Activated CD4-positive, alpha-beta memory T cell treated with anti-CD3 and anti-CD28 coated beads, Interleukin-2, amount 10 ng/mL, durations not matched to agents 7 days and 5 days (primary cell): ENCODE results near the gene ATXN7L3. TPM values are rescaled to one million over a fixed set of nuclear protein-coding genes. Genes with fewer than 3 reads are reported as not detected.

Experiments used
- CTCF ChIA-PET: fragments of 350-600 bp; sonication (Branson Sonifier 250); formaldehyde crosslinking; loops from one replicate; lab custom pipeline; 2021; ENCODE audit warnings: antibody characterized with exemption, inconsistent platforms; lab: Charles Lee
- POLR2A ChIA-PET: fragments of 350-600 bp; sonication (Branson Sonifier 250); formaldehyde crosslinking; loops from one replicate; lab custom pipeline; 2021; ENCODE audit warnings: antibody characterized with exemption; lab: Charles Lee
- DNase-seq: peaks from one replicate; pipeline ENCODE4 v3.0.0-alpha.2; 2020
- H3K27ac Mint-ChIP-seq: one replicate; pipeline ENCODE4 v1.8.0; 2021; ENCODE audit warnings: mild to moderate bottlenecking, mixed read lengths
- H3K27me3 Mint-ChIP-seq: one replicate; pipeline ENCODE4 v1.8.0; 2021; ENCODE audit warnings: mixed read lengths
- H3K36me3 Mint-ChIP-seq: one replicate; pipeline ENCODE4 v1.8.0; 2021; ENCODE audit warnings: low read depth, mixed read lengths
- H3K4me1 Mint-ChIP-seq: one replicate; pipeline ENCODE4 v1.8.0; 2021; ENCODE audit warnings: mixed read lengths
- H3K4me3 Mint-ChIP-seq: one replicate; pipeline ENCODE4 v1.8.0; 2021; ENCODE audit warnings: mild to moderate bottlenecking, mixed read lengths
- H3K9me3 Mint-ChIP-seq: one replicate; pipeline ENCODE4 v1.8.0; 2021; ENCODE audit warnings: mixed read lengths
- total RNA-seq, 2 experiments: library from RNA; stranded (reverse); gene quantifications; one replicate each; pipeline ENCODE4 v1.2.3, GENCODE V29; 2021

Gene ATXN7L3
- total RNA-seq, 2 experiments from 2014 or later, result 106 to 107 TPM

DNA sequence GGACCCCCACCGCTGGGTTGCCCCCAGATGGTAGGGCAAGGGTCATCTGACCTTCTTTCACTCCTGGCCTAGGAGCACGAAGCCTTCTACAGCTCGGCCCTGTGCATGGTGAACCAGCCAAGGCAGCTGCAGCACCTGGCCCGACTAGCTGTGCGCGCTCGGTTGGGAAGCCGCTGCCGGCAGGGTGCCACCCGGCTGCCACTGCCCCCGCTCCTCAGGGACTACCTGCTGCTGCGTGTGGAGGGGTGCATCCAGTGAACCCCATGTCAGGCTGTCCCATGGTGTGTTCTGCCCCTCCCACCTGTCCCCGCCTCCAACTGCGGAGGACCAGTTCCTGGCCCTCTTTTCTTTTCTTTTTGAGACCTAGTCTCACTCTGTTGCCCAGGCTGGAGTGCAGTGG is 21.6 kb downstream of the ATXN7L3 start:
- peaks cover 14% of the 10 kb centered on the region for H3K4me1 Mint-ChIP-seq
- CTCF ChIA-PET, result no interaction called here

DNA sequence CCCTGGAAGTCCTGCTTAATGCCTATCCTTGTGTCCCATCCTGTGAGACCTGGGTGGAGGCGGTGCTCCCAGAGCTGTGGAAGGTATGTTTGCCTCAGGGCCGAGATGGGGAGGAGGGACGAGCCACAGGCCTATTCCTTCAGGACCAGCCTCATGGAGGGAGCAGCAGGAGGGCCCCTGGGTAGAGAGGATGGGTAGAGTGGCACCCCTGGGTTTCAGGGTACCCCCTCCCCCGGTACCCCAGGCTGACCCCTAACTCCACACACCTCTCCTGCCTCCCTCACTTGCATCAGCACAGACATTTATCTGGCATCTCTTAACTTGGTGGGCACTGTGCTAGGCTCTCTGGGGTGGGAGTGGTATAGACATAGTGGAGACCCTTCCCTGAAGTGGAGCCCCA is 22.0 kb downstream of the ATXN7L3 start:
- DNase-seq, result no peak
- Mint-ChIP-seq H3K4me1 (peaks cover 11% of the 10 kb centered on the region), H3K27me3 (no peaks in the 10 kb centered on the region), H3K9me3 (no peaks in the 10 kb centered on the region), H3K27ac (no peak overlapping the region), H3K36me3 (peaks cover 31% of the 10 kb centered on the region), H3K4me3 (no peak overlapping the region)
- ChIA-PET CTCF (no interaction called here), POLR2A (interaction anchor here (0.7 to 1.4 kb wide), 3 partner anchors 9 to 32 kb away, joined by 3 to 6 read pairs (median 3); partner anchors contain the start of gene TMUB2)

More for the DNA sequence above, 21.6 kb downstream of the ATXN7L3 start:
- H3K9me3 Mint-ChIP-seq, result no peaks in the 10 kb centered on the region
- POLR2A ChIA-PET, result interaction anchor here (0.7 to 1.1 kb wide), 2 partner anchors 9 to 32 kb away, joined by 3 read pairs; partner anchors contain the start of gene TMUB2
- H3K27me3 Mint-ChIP-seq, result no peaks in the 10 kb centered on the region
- H3K27ac Mint-ChIP-seq, result no peak overlapping the region
- peaks cover 31% of the 10 kb centered on the region for H3K36me3 Mint-ChIP-seq
- DNase-seq, result no peak
- no peak overlapping the region for H3K4me3 Mint-ChIP-seq

DNA sequence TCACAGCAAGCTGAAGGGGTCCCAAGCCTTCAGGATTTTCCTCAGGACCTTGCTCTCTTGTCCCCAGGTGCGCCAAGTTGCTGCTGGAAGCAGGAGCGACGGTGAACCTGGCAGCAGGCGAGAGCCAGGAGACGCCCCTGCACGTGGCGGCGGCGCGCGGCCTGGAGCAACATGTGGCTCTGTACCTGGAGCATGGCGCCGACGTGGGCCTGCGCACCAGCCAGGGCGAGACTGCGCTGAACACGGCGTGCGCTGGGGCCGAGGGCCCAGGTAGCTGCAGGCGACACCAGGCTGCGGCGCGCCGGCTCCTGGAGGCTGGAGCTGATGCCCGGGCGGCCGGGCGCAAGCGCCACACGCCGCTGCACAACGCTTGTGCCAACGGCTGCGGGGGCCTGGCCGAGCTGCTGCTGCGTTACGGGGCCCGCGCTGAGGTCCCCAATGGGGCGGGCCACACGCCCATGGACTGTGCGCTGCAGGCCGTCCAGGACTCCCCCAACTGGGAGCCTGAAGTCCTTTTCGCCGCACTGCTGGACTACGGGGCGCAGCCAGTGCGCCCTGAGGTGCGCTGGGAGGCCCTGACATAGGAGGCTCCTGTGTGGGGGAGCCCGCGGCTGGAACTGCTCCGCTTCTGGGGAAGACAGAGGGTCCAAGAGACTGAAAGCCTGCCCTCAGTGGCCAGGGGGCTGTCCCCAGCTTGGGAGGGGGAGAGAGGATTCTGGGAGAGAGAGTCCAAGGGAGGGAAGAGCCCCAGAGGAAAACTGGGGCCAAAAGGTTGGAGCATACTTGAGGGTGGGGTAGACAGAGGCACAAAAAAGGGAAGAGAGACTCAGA is 22.8 kb downstream of the ATXN7L3 start:
- no peak overlapping the region for H3K27ac Mint-ChIP-seq
- no peaks in the 10 kb centered on the region for H3K9me3 Mint-ChIP-seq
- DNase-seq, result no peak
- CTCF ChIA-PET, result no interaction called here
- peaks cover 26% of the 10 kb centered on the region for H3K36me3 Mint-ChIP-seq
- no peak overlapping the region for H3K4me3 Mint-ChIP-seq
- H3K4me1 Mint-ChIP-seq, result peaks cover 7% of the 10 kb centered on the region
- H3K27me3 Mint-ChIP-seq, result no peaks in the 10 kb centered on the region
- POLR2A ChIA-PET, result interaction anchor here (0.6 to 1.4 kb wide), 2 partner anchors 9 to 10 kb away, joined by 3 to 6 read pairs; no protein-coding TSS in a partner anchor

- DNase-seq, result no peak
- H3K27me3 Mint-ChIP-seq, result no peaks in the 10 kb centered on the region
- POLR2A ChIA-PET, result interaction anchor here (0.6 to 1.4 kb wide), 2 partner anchors 8 to 9 kb away, joined by 3 to 6 read pairs; no protein-coding TSS in a partner anchor
- H3K36me3 Mint-ChIP-seq, result peaks cover 22% of the 10 kb centered on the region
- peaks cover 4% of the 10 kb centered on the region for H3K4me1 Mint-ChIP-seq
- no peaks in the 10 kb centered on the region for H3K9me3 Mint-ChIP-seq
- no peak overlapping the region for H3K4me3 Mint-ChIP-seq
- CTCF ChIA-PET, result no interaction called here
- no peak overlapping the region for H3K27ac Mint-ChIP-seq
Measured at GRCh38 chr17:44176257-44176656, 23.4 kb downstream of the ATXN7L3 start.

GRCh38 chr17:44174427-44174826 is 25.3 kb downstream of the ATXN7L3 start:
- Mint-ChIP-seq H3K36me3 (peaks cover 21% of the 10 kb centered on the region), H3K4me1 (peaks cover 4% of the 10 kb centered on the region), H3K9me3 (no peaks in the 10 kb centered on the region), H3K27ac (no peak overlapping the region), H3K27me3 (no peaks in the 10 kb centered on the region), H3K4me3 (no peak overlapping the region)
- ChIA-PET CTCF (interaction anchor here (0.6 kb wide), 1 partner anchor 36 kb away, joined by 3 read pairs; no protein-coding TSS in a partner anchor), POLR2A (interaction anchor here (5.5 kb wide), 1 partner anchor 11 kb away, joined by 32 read pairs; the partner anchor contains the start of gene TMUB2)
- no peak for DNase-seq

DNA sequence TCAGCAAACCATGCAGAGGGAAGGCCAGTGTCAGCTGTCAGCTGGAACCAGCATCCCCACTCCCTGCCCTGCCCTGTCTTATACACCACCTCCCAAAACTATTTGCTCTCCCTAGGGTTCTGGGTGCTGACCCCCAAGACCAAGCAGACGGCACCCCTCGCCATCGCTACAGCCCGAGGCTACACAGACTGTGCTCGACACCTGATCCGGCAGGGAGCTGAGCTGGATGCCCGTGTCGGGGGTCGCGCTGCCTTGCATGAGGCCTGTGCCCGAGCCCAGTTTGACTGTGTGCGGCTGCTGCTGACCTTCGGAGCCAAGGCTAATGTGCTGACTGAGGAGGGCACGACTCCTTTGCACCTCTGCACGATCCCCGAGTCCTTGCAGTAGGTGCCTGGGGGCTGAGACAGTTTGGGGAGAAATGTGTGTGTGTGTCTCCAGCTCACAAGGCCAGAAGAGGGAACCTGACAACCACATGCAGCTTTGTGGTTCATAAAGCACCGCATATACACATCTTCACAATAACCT is 27.7 kb downstream of the ATXN7L3 start:
- CTCF ChIA-PET, result interaction anchor here (1.8 kb wide), 1 partner anchor 21 kb away, joined by 6 read pairs; no protein-coding TSS in a partner anchor
- DNase-seq, result no peak
- Mint-ChIP-seq H3K36me3 (peaks cover 12% of the 10 kb centered on the region), H3K4me1 (peaks cover 5% of the 10 kb centered on the region), H3K27me3 (no peaks in the 10 kb centered on the region), H3K9me3 (no peaks in the 10 kb centered on the region), H3K27ac (no peak overlapping the region), H3K4me3 (no peak overlapping the region)
- POLR2A ChIA-PET, result interaction anchor here (1.0 to 5.5 kb wide), 3 partner anchors 14 to 48 kb away, joined by 3 to 32 read pairs (median 3); partner anchors contain the start of gene TMUB2

DNA sequence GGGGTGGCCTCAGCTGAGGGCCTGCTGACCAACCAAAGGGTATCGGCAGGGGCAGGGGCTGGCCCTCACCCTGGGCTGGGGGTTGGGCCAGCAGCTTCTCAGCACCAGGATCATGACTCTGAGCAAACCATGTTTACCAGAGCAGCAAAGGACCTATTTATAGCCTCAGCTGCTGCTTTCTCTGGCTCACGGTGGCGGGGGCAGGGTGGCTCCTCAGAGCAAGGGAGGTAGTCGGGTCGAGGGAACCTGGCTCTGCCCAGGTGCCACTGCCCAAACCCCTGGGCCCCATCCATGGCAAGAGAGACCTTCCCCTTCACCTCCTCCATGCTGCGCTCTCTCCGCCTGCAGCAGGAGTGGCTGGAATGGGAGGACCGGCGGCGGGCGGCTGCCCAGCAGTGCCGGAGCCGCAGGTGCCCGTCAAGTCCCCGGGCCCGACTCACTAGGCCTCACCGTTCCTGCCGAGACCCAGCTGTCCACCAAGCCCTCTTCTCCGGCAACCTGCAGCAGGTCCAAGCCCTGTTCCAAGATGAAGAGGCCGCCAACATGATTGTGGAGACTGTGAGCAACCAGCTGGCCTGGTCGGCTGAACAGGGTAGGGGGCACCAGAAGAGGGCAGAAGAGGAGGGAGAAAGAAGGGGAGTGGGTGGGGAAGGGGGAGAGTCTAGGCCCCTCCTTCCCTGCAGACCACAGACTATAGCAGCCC is 29.0 kb downstream of the ATXN7L3 start, which contains the start of gene ASB16:
ASB16 (plus strand) TSS at position 206 of the 703 bp plus-strand sequence; CDS start at position 292, 86 bp downstream.
- no peak within 1 kb of the TSS for H3K27ac Mint-ChIP-seq
- no peaks in the 10 kb centered on the region for H3K27me3 Mint-ChIP-seq
- POLR2A ChIA-PET, result interaction anchor here (0.7 to 5.5 kb wide), 2 partner anchors 15 to 21 kb away, joined by 3 to 32 read pairs; partner anchors contain the start of gene TMUB2
- DNase-seq, result no peak
- H3K36me3 Mint-ChIP-seq, result peaks cover 6% of the 10 kb centered on the region
- H3K9me3 Mint-ChIP-seq, result no peaks in the 10 kb centered on the region
- H3K4me1 Mint-ChIP-seq, result peaks cover 5% of the 10 kb centered on the region
- CTCF ChIA-PET, result interaction anchor here (1.2 kb wide), 1 partner anchor 34 kb away, joined by 3 read pairs; no protein-coding TSS in a partner anchor
- H3K4me3 Mint-ChIP-seq, result no peak within 1 kb of the TSS

DNA sequence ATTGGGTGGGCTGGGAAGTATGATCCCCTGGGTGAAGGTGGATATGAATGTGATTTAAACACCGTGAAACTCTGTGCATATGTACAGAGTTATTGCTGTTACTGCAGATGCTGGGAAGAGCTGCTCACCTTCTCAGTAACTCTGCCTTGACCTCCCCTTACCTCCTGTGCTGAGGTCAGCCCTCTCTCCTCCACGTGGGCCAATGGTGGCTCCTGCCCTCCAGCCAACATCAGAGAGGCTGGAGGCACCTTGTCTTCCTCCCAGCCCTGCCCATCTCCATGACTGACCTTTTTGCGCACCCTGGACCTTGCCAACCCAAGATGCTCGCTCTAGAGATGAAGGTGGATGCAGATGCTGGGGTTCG is 29.6 kb downstream of the ATXN7L3 start:
- CTCF ChIA-PET, result interaction anchor here (0.7 kb wide), 1 partner anchor 11 kb away, joined by 3 read pairs; no protein-coding TSS in a partner anchor
- Mint-ChIP-seq H3K9me3 (no peaks in the 10 kb centered on the region), H3K4me1 (peaks cover 5% of the 10 kb centered on the region), H3K27me3 (no peaks in the 10 kb centered on the region), H3K27ac (no peak overlapping the region), H3K4me3 (no peak overlapping the region), H3K36me3 (peaks cover 2% of the 10 kb centered on the region)
- POLR2A ChIA-PET, result interaction anchor here (5.5 kb wide), 1 partner anchor 15 kb away, joined by 32 read pairs; the partner anchor contains the start of gene TMUB2
- no peak for DNase-seq

DNA sequence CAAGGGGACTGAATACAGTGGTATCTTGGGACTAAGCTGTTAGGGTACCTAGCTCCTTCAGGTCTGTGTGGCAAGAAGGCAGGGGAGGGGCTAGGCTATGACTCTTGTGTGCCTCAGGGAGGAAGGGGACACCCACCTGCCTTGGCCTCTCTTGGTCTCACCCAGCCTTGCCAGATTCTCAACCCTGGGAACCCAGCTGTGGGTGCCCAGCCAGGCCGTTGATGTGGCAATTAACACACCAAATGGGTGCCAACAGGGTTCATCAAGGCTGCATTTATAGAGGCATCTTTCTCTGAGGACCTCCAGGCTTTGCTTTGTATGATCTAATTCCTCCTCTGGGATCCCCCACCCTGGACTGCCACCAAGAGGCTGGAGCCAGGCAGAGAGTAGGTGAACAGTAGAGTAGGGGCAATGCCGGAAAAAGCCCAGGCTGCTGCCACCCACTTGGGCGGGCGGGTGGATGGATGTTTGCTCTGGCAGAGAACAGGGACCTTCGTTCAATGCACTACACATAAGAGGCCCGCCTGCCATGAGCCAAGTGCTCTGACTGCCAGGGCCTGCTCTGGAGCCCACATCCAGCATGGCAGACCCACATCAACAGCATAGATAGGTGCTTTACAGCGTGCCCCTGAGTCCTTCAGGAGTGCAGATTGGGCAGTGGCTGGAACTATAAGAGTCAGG is 32.4 kb downstream of the ATXN7L3 start:
- Mint-ChIP-seq H3K27ac (no peak overlapping the region), H3K36me3 (peaks cover 5% of the 10 kb centered on the region), H3K27me3 (no peaks in the 10 kb centered on the region), H3K4me3 (no peak overlapping the region), H3K9me3 (no peaks in the 10 kb centered on the region), H3K4me1 (peaks cover 5% of the 10 kb centered on the region)
- DNase-seq, result no peak
- CTCF ChIA-PET, result interaction anchor here (1.0 to 2.1 kb wide), 8 partner anchors 19 to 224 kb away, joined by 3 to 16 read pairs (median 5); partner anchors contain the start of gene TMUB2
- POLR2A ChIA-PET, result interaction anchor here (1.1 to 1.9 kb wide), 4 partner anchors 9 to 223 kb away, joined by 3 to 8 read pairs (median 4); partner anchors contain the start of gene TMUB2

DNA sequence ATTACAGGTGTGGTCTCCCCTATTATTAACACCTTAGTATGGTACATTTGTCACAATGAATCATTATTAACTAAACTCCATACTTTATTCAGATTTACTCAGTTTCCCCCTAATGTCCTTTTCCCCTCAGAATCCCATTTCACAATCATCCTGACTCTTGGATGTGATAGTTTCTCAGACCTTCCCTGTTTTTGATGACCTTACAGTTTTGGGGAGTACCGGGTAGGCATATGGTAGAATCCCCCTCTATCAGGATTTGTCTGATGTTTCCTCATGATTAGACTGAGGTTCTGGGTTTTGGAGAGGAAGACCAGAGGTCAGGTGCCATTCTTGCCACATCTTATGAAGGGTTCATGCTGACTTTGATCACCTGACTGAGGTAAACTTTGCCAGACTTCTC is 35.2 kb downstream of the ATXN7L3 start:
- Mint-ChIP-seq H3K27ac (no peak overlapping the region), H3K36me3 (peaks cover 10% of the 10 kb centered on the region), H3K9me3 (no peaks in the 10 kb centered on the region), H3K4me1 (peaks cover 9% of the 10 kb centered on the region), H3K4me3 (no peak overlapping the region), H3K27me3 (no peaks in the 10 kb centered on the region)
- no peak for DNase-seq
- ChIA-PET CTCF (interaction anchor here (0.7 kb wide), 1 partner anchor 157 kb away, joined by 3 read pairs; no protein-coding TSS in a partner anchor), POLR2A (no interaction called here)

GRCh38 chr17:44159519-44160210 is 40.0 kb downstream of the ATXN7L3 start:
- no peak overlapping the region for H3K27ac Mint-ChIP-seq
- H3K9me3 Mint-ChIP-seq, result no peaks in the 10 kb centered on the region
- H3K27me3 Mint-ChIP-seq, result no peaks in the 10 kb centered on the region
- H3K4me3 Mint-ChIP-seq, result no peak overlapping the region
- peaks cover 10% of the 10 kb centered on the region for H3K4me1 Mint-ChIP-seq
- DNase-seq, result peak; percentile 60
- POLR2A ChIA-PET, result interaction anchor here (0.8 to 2.5 kb wide), 4 partner anchors 9 to 36 kb away, joined by 3 to 8 read pairs (median 4); partner anchors contain the start of genes HDAC5 and TMUB2
- CTCF ChIA-PET, result interaction anchor here (0.6 to 2.4 kb wide), 4 partner anchors 9 to 173 kb away, joined by 3 to 8 read pairs (median 4); no protein-coding TSS in a partner anchor
- H3K36me3 Mint-ChIP-seq, result peaks cover 30% of the 10 kb centered on the region
